ENCODE results near the gene NLK.

DNA sequence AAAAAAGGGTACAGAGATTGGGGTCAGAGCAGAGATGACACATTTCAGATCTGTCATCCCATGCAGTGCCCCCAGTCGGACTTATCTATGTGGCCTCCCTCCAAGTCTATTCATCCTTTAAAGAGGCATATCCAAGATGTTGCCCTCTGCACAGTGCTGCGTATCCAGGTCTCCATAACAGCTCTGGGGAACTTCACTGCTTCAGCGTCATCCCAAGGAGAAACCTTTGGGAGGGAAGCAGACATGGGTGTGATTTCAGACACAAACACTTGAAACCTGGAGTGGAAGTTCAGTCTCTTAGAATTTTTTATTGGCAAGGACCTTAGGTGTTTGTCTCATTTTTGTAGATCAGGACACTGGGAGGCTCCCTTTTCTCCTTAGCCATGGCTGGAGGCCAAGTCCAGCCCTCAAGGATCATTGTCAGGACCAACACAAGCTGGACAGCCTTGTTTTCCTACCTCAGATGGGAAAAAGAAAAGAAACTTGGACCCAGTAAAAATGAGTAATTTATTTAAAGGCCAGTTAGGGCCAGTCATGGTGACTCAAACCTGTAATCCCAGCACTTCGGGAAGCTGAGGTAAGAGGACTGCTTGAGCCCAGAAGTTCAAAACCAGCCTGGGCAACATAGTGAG lies 23.9 kb upstream of the NLK start:
- TF ChIP-seq, protein P1, sequence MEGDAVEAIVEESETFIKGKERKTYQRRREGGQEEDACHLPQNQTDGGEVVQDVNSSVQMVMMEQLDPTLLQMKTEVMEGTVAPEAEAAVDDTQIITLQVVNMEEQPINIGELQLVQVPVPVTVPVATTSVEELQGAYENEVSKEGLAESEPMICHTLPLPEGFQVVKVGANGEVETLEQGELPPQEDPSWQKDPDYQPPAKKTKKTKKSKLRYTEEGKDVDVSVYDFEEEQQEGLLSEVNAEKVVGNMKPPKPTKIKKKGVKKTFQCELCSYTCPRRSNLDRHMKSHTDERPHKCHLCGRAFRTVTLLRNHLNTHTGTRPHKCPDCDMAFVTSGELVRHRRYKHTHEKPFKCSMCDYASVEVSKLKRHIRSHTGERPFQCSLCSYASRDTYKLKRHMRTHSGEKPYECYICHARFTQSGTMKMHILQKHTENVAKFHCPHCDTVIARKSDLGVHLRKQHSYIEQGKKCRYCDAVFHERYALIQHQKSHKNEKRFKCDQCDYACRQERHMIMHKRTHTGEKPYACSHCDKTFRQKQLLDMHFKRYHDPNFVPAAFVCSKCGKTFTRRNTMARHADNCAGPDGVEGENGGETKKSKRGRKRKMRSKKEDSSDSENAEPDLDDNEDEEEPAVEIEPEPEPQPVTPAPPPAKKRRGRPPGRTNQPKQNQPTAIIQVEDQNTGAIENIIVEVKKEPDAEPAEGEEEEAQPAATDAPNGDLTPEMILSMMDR (IDR thresholded peaks at IDR 0.05; ENCODE audit: insufficient read depth, low read depth, low read length) = no peak
- no peak for TF ChIP-seq EZH2 (IDR thresholded peaks at IDR 0.05; ENCODE audit: insufficient read depth, low read length)

All from astrocyte (in vitro differentiated cells and primary cell).